ENCODE results near the gene MCRS1. TPM values are rescaled to one million over a fixed set of nuclear protein-coding genes. Genes with fewer than 3 reads are reported as not detected.

Gene MCRS1
- total RNA-seq, 2 experiments from 2014 or later = 65.4 to 75.6 TPM

- no peaks in the 10 kb centered on the region for H4K20me1 ChIP-seq (ENCODE audit: insufficient read depth, low read length)
- TF ChIP-seq, protein P1, sequence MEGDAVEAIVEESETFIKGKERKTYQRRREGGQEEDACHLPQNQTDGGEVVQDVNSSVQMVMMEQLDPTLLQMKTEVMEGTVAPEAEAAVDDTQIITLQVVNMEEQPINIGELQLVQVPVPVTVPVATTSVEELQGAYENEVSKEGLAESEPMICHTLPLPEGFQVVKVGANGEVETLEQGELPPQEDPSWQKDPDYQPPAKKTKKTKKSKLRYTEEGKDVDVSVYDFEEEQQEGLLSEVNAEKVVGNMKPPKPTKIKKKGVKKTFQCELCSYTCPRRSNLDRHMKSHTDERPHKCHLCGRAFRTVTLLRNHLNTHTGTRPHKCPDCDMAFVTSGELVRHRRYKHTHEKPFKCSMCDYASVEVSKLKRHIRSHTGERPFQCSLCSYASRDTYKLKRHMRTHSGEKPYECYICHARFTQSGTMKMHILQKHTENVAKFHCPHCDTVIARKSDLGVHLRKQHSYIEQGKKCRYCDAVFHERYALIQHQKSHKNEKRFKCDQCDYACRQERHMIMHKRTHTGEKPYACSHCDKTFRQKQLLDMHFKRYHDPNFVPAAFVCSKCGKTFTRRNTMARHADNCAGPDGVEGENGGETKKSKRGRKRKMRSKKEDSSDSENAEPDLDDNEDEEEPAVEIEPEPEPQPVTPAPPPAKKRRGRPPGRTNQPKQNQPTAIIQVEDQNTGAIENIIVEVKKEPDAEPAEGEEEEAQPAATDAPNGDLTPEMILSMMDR (conservative IDR thresholded peaks at IDR 0.05; ENCODE audit: low read length) = no peak
- TF ChIP-seq EZH2phosphoT487 (IDR thresholded peaks at IDR 0.05; ENCODE audit: borderline replicate concordance, low read depth, low read length) = no peak
- intact Hi-C loops (cut with micrococcal nuclease; ENCODE audit: unreplicated experiment) = no loop called here
- no peaks in the 10 kb centered on the region for H3K4me1 ChIP-seq (ENCODE audit: insufficient read depth, low read length, poor library complexity, severe bottlenecking)
- H3K9me3 ChIP-seq (ENCODE audit: low read length) = no peaks in the 10 kb centered on the region
- BruUV-seq (replicated peaks) = no TSS peak
- no peaks in the 10 kb centered on the region for H3K79me2 ChIP-seq (ENCODE audit: insufficient read depth, low read depth, low read length)
- H3K4me3 ChIP-seq (ENCODE audit: low read depth, low read length, poor library complexity, severe bottlenecking) = no peak overlapping the region
- DNase-seq (ENCODE audit: low spot score) = no peak
- no peak overlapping the region for H2AFZ ChIP-seq (ENCODE audit: low read length)
- no peak overlapping the region for H3K4me2 ChIP-seq (ENCODE audit: low read length)
- CTCF ChIA-PET (ENCODE audit: unreplicated experiment) = no interaction called here
- peaks cover 33% of the 10 kb centered on the region for H3K36me3 ChIP-seq (ENCODE audit: insufficient read depth, low read length)
- POLR2A ChIA-PET = no interaction called here
- H3K27ac ChIP-seq (ENCODE audit: low read depth, low read length, poor library complexity, severe bottlenecking) = no peak overlapping the region
- no peaks in the 10 kb centered on the region for H3K9me2 ChIP-seq (ENCODE audit: insufficient read depth, low read length)
Measured at GRCh38 chr12:49577589-49578315, 9.8 kb upstream of the MCRS1 start.

DNA sequence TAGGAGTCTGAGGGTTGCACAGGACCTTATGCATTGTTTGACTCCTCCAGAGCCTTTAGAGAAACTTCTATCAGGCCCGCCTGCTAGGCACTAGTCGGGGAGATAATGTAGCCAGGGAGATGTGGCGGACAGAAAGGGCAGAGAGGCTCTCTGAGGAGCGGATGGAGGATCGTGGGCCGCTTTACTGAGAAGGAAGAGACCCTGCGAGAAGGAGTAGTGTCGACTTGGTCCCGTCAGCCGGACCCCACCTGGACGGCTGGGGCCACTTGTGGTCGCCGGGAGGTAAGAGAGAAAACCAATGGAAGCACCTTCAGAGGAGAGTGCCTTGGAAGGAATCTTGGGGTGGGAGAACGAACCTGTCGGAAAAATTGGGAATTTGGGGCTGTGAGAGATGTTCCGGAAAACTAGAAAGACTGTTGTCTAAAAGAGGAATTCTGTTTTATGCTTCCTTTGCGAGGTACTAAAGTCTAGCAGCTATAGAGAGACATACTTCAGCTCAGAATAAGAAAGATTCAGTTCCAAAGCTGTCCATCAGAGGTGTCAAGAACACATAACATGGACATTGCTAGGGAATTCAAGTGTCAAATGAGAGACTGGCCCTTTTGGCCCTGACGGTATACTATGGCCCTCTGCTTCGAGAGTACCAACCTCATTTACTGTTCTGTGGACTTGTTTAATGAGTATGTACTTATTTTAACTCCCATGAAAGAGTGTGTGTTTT is 660 bp upstream of the MCRS1 start:
- Histone ChIP-seq H3K9me2 (ENCODE audit: insufficient read depth, low read length) (no peaks in the 10 kb centered on the region), H3K4me2 (ENCODE audit: low read length) (peak overlapping the region; percentile 91), H3K36me3 (ENCODE audit: insufficient read depth, low read length) (peaks cover 46% of the 10 kb centered on the region), H3K79me2 (ENCODE audit: insufficient read depth, low read depth, low read length) (peaks cover 32% of the 10 kb centered on the region), H3K27ac (ENCODE audit: low read depth, low read length, poor library complexity, severe bottlenecking) (peak overlapping the region; percentile 54), H2AFZ (ENCODE audit: low read length) (peak overlapping the region; percentile 92), H3K4me3 (ENCODE audit: low read depth, low read length, poor library complexity, severe bottlenecking) (peak overlapping the region; percentile 94), H4K20me1 (ENCODE audit: insufficient read depth, low read length) (no peaks in the 10 kb centered on the region), H3K4me1 (ENCODE audit: insufficient read depth, low read length, poor library complexity, severe bottlenecking) (peaks cover 19% of the 10 kb centered on the region), H3K9me3 (ENCODE audit: low read length) (no peaks in the 10 kb centered on the region)
- peak; percentile 50 for DNase-seq (ENCODE audit: low spot score)
- TF ChIP-seq EZH2phosphoT487 (IDR thresholded peaks at IDR 0.05; ENCODE audit: borderline replicate concordance, low read depth, low read length) = no peak
- BruUV-seq (replicated peaks) = TSS peak; percentile 59
- ChIA-PET POLR2A (interaction anchor here (0.7 kb wide), 1 partner anchor 12 kb away, joined by 3 read pairs; no protein-coding TSS in a partner anchor), CTCF (ENCODE audit: unreplicated experiment) (no interaction called here)
- intact Hi-C loops (cut with micrococcal nuclease; ENCODE audit: unreplicated experiment) = loop anchor here (2.0 kb wide), 2 partner anchors 54 to 202 kb away; partner anchors contain the start of genes PRPF40B and SPATS2

GRCh38 chr12:49567302-49567610 is 686 bp downstream of the MCRS1 start:
- Histone ChIP-seq H3K36me3 (ENCODE audit: insufficient read depth, low read length) (peaks cover 45% of the 10 kb centered on the region), H4K20me1 (ENCODE audit: insufficient read depth, low read length) (no peaks in the 10 kb centered on the region), H3K9me3 (ENCODE audit: low read length) (no peaks in the 10 kb centered on the region), H3K79me2 (ENCODE audit: insufficient read depth, low read depth, low read length) (peaks cover 32% of the 10 kb centered on the region), H3K4me1 (ENCODE audit: insufficient read depth, low read length, poor library complexity, severe bottlenecking) (peaks cover 19% of the 10 kb centered on the region), H3K4me2 (ENCODE audit: low read length) (peak overlapping the region; percentile 91), H3K4me3 (ENCODE audit: low read depth, low read length, poor library complexity, severe bottlenecking) (peak overlapping the region; percentile 94), H3K27ac (ENCODE audit: low read depth, low read length, poor library complexity, severe bottlenecking) (peak overlapping the region; percentile 54), H3K9me2 (ENCODE audit: insufficient read depth, low read length) (no peaks in the 10 kb centered on the region), H2AFZ (ENCODE audit: low read length) (peak overlapping the region; percentile 92)
- ChIA-PET CTCF (ENCODE audit: unreplicated experiment) (interaction anchor here (1.3 kb wide), 1 partner anchor 34 kb away, joined by 3 read pairs; no protein-coding TSS in a partner anchor), POLR2A (interaction anchor here (0.6 to 1.4 kb wide), 3 partner anchors 14 to 561 kb away, joined by 3 to 5 read pairs (median 4); partner anchors contain the start of gene SPATS2)
- intact Hi-C loops (cut with micrococcal nuclease; ENCODE audit: unreplicated experiment) = no loop called here
- TF ChIP-seq, protein P1 (conservative IDR thresholded peaks at IDR 0.05; ENCODE audit: low read length) = no peak
- no peak for TF ChIP-seq EZH2phosphoT487 (IDR thresholded peaks at IDR 0.05; ENCODE audit: borderline replicate concordance, low read depth, low read length)
- no TSS peak for BruUV-seq (replicated peaks)
- DNase-seq (ENCODE audit: low spot score) = no peak

All from OCI-LY7 (cell line).